HG03378 (cell line): ENCODE results near the gene TMEM256.

Experiments
- ATAC-seq: cut with Tn5 transposase; IDR thresholded peaks from one replicate; pipeline ENCODE4 v1.9.1; 2021; ENCODE audit warnings: mild to moderate bottlenecking, moderate library complexity; ENCODE audit not compliant: unreplicated experiment

Gene TMEM256

DNA sequence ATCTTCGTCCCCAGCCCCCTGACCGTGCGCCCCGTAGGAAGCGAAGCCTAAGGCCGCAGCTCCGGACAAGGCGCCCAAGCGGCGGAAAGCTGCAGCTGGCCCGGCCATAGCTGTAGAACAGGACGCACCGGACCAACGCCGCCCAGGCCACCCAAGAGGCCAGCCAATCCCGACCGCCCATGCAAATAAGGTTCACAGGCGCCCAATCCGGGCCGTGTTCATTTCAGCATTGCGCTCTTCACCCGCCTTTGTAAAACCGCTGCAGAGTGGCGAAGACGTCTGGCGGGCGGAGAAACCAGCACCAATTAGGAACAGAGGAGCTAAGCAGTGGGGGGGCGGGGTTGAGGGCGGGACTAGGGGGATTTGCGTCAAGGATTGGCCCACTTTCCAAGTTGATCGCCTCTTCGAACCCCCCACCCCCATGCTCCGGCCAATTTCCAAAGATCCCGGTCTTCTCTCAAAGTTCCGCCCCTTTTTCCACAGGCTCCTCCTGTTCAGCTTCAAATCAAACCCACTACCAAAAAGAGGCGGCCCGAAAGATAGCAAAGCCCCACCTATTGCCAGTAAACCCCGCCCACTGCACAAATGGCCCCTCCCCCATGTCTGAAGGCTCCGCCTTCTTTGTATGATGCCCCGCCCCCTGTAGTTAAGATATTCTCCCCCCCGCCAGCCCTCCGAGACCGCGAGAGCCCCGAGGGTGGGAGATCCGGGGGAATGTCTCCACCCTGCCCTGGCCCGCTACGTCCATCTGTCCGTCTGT lies at the start of gene TMEM256:
TSS of gene TMEM256 (minus strand) at position 121 of the 760 bp plus-strand sequence. CDS start at position 108, 13 bp downstream.
- peak; percentile 77 for ATAC-seq

DNA sequence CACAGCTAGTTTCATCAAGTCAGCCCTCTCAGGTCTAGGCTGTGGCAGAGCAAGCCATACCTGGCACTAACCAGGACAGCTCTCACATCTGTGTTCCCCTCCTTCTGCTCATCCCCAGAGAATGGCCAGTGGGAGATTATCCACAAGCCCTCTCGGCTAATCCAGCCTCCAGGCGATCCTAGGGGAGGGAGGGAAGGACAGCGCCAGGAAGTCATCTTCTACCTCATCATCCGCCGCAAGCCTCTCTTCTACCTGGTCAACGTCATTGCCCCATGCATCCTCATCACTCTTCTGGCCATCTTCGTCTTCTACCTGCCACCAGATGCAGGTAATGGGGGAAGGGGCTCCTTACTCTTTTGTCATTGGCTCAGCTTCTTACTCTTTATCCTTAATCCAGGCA lies 44.6 kb upstream of the TMEM256 start:
- no peak for ATAC-seq

DNA sequence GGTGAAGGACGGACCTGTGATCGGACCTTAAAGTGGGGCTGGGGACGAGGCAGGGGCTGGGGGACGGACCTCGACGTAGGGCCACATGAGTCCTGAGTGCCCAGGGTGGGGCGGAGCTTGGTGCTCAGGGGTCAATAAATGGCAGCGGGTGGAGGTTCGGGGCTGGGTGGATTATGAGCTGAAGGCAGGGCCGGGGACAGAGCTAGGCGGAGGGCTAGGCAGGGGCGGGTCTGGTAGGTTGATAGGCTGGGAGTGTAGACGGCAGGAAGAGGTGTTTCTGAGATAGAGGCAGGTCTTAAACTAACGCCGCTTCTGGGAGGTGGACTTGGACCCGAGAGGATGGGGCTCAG lies 41.7 kb upstream of the TMEM256 start:
- no peak for ATAC-seq

DNA sequence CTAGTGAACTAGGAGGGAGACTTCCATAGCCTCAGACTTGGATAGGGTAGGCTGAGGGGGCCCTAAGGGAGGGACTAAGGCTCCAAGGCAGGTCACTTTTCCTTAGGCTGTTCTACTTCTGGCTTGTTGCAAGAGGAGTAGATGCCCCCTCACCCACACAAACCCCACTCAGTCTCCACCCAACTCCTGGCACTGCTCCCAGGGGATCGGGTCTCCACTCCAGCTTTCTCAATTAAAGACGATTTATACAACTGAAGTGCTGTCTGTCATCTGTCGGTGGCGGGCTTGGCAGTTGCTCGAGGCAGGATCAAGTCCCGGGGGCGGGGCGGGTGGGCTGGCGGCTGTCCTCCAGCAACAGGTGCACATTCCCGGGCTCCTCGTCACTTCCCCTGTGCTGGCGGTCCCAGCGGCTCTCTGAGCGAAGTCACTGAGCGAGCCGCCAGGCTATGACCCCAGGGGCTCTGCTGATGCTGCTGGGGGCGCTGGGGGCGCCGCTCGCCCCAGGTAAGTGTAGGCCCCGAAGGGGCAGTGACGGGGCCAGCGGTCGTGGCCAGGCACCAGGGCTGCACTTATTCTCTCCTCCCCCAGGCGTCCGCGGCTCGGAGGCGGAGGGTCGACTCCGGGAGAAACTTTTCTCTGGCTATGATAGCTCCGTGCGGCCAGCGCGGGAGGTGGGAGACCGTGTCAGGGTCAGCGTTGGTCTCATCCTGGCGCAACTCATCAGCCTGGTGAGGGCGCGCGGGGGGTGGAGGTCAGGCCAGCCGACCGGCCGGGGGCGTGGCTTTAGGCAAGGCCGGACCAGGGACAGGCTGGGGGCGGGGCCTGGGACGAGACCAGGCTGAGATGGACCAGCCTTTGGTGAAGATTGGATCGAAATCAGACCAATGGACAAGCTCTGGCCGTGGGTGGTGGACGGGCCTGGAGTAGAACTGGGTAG lies 41.1 kb upstream of the TMEM256 start, which contains the start of gene CHRNB1:
TSS of gene CHRNB1 (plus strand) at position 380 of the 937 bp plus-strand sequence. CDS start at position 447, 67 bp downstream.
- no peak for ATAC-seq

DNA sequence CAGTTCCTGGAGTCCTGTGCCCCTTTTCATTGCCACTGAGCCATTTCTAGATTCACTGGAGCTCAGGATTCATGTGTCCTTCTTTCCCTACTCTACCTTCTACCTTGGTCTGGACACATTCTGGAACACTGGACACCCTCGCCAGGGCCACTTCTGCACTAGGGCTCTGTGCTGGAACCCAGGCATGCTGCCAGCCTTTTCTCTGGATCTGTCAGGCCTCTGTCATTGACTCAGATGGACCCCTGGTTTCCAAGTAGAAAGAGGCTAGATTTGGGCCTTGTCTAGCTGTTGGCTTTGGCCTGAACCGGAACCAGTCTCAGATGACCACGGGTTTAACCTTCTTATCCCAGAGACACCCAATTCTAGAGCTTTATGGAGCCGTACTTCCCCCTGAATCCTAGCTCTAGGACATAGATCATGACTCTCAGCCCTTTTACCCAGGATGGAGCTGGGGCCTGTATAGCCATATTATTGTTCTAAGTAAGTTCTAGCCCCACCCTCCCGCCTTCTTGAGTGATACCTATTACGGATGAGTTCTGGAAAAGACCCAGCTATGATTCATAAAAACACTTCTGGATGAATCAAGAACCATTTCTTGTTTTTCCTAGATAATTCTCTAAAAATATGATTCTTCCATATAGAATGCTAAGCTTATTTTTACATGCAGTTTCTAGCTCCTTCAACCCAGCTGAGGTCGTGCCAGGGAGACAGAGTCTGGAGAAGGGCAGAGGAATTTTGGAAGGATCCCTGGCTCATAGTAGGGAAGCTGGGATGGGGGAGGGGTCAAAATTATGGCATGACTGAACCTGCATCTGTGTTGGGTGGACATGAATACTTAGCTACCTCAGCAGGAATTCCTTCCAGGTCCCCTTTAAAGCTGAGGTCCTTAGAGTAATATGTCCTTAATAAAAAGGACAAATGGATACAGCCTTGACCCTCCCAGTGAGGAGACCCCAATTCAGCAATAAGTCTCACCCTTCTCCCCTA lies 39.9 kb upstream of the TMEM256 start:
- ATAC-seq: no peak

DNA sequence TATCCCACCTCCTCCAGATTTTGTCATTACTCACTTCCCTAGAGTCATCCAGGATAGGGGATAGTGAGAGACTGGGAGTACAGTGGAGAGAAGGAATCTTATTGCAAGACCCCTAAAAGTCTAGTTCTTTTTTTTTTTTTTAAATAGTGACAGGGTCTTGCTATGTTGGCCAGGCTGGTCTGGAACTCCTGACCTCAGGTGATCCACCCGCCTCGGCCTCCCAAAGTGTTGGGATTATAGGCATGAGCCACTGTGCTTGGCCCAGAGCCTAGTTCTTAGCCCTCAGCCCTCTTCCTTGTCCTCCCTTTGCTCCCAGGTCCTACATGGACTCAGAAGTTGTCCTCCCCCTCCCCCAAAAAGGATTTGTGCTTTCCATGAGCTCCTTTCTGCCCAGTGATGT lies 38.2 kb upstream of the TMEM256 start:
- no peak for ATAC-seq

DNA sequence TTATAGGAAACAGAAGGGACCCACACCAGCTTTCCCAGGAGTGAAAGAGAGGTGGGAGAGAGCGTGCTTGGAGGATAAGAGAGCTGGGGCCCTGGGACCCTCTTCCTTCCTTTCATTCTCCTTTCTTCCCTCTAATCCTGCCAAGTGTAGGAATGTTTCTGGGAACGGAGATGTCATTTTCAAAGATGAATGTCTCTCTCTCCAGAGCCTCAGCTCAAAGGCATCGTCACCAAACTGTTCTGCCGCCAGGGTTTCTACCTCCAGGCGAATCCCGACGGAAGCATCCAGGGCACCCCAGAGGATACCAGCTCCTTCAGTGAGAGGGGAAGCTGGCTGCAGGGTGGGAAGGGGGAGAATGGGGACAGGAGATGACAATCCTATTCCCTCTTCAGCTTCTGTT lies 37.4 kb upstream of the TMEM256 start:
- ATAC-seq: no peak

DNA sequence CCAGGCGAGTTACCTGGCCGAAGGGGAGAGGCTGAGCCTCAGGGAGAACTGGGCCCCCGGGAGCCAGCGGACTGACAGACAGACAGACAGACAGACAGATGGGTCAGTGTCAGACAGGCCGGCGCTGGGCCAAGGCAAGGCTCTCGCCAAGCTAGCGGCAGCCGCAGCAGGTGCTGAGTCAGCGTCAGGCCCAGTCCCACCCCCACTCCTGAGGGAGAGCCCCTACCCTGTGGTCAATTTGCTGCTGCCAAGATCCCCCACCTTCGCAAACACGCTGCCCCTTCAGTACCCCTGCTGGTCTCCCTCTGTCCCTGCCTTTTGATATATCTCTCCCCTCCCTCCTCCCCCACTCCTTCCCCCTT lies 36.9 kb upstream of the TMEM256 start:
- ATAC-seq: no peak

DNA sequence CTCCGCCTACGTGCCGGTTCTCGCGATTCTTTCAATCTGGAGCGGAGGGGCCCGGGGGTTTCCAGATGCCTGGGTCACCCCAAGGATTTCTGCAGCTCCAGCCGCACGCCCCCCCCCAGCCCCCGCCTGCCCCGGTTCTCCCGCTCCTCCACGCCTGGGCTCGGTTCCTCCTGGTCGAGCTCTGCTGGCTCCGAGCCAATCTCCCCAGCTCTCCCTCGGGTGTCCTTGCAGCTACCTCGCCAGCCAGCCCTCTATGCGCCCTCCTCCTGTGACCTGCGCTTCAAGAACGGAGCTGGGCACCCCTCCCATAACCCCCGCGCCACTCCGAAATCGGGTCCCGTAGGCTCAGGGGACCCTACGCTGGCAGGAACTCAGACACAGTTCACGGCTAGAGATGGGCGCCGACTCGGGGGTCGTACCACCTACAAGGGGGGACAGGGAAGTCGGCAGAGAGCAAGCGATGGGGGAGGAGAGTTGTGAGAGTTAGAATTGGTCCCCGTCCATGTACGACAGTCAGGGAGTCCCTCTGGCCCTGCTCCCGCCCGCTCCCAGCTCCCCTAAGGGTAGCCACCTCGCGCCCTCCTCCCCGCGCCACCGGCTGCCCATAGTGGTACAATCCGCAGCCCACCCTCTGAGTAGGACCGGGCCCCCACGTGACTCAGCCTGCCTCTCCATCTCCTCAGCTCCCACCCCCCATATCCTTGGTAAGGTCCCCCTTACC lies 36.4 kb upstream of the TMEM256 start:
- ATAC-seq: no peak

DNA sequence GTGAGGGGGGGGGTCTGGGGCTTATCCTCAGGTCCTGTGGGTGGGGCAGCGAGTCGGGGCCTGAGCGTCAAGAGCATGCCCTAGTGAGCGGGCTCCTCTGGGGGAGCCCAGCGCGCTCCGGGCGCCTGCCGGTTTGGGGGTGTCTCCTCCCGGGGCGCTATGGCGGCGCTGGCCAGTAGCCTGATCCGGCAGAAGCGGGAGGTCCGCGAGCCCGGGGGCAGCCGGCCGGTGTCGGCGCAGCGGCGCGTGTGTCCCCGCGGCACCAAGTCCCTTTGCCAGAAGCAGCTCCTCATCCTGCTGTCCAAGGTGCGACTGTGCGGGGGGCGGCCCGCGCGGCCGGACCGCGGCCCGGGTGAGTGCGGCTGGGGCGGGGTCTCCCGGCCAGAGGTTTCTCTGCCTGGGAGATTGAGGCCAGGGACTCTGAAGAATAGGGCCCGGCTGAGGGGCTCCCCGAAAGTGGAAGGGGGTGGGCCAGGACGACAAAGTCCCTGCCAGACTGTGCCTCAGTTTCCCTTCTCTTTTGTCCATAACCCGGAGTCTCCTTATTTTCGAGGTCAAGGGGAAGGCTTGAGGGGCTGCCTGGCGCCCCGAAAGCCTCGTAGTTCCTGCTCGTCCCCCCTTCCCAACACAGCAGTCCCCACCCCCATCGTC lies 35.7 kb upstream of the TMEM256 start, which contains the start of gene FGF11:
TSS of gene FGF11 (plus strand) at position 51 of the 651 bp plus-strand sequence. CDS start at position 160, 109 bp downstream.
- no peak for ATAC-seq

DNA sequence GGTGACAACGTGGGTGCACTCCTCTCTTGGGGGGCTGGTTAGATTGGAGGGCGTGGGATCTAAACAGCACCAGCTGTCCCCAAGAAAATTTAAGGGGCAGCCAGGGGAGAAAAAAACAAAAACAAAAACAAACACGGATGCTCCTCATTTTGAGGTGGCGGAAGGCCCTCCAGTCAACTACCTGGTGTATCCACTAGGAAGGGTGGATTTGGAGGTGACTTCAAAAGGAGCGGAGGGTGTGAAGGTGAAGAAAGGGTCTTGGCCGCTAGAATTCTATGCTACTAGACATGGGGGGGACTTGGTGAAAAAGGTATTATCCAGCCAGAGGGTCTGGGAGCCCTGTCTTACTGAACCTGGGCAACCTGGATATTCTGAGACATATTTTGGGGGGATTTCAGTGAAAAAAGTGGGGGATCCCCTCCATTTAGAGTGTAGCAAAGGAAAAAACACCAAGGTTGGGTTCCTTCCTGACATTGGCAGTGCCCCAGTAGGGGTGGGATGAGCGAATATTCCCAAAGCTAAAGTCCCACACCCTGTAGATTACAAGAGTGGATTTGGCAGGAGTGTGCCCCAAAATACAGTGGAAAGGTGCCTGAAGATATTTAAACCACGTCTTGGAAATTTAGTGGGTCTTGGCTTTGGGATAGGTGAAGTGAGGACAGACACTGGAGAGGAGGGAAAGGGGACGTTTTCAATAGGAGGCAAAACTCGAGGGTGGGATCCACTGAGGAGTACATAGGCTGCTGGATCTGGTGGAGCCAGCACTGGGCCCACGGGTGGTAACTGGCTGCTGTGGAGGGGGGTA lies 35.0 kb upstream of the TMEM256 start:
- no peak for ATAC-seq

DNA sequence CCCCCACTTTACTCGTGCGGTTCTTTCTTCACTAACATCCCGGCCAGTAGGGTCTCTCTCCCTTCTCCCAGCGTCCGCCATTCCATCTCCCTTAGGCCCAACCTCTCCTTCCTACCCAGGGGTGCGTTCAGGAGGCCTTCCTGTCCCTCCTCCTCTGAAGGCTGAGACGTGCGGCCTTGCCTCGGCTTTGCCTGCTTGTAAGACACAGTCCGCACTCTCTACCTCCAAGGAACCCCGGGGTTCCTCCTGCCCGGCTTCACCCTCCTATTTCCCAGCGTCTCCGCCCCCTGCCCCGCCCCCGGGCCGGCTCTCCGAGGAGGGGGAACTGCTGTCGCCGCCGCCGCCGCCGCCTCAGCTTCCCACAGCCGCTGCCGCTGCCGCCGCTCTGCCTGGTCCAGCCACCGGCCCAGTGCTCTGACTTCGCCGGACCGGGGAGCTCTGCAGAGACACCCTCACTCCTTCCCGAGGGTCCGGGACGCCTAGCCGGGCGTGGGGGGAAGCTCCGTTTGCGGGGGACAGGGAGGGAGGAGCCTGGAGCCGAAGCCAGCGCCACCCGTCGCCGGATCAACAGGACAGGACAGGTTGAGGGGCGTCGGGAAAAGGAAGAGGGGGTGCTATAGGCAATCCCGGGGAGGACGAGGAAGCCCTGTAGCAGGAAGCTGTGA lies 34.2 kb upstream of the TMEM256 start:
- ATAC-seq: no peak

DNA sequence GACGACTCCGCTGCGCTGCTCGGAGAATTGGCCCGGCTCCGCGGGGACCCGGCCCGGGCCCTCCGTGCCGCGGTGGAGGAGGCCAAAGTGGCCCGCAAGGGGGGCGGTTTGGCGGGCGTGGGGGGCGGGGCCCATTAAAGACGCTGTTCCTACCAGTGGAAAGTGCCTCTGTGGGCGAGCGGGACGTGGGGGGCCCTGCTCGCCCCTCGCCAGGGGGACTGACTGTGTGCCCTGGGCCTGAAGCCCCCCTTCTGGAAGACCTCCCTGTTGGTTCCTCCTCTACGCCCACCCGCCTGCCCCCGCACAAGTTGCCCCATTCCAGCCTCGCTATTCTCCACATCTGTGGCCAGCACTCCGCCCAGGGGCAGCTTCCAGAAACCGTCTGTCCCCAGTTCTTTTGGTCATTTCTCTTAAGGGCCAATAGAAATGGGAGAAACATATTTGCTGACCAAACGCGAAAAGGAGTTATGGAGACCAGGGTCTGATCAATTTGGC lies 33.5 kb upstream of the TMEM256 start:
- ATAC-seq: no peak

DNA sequence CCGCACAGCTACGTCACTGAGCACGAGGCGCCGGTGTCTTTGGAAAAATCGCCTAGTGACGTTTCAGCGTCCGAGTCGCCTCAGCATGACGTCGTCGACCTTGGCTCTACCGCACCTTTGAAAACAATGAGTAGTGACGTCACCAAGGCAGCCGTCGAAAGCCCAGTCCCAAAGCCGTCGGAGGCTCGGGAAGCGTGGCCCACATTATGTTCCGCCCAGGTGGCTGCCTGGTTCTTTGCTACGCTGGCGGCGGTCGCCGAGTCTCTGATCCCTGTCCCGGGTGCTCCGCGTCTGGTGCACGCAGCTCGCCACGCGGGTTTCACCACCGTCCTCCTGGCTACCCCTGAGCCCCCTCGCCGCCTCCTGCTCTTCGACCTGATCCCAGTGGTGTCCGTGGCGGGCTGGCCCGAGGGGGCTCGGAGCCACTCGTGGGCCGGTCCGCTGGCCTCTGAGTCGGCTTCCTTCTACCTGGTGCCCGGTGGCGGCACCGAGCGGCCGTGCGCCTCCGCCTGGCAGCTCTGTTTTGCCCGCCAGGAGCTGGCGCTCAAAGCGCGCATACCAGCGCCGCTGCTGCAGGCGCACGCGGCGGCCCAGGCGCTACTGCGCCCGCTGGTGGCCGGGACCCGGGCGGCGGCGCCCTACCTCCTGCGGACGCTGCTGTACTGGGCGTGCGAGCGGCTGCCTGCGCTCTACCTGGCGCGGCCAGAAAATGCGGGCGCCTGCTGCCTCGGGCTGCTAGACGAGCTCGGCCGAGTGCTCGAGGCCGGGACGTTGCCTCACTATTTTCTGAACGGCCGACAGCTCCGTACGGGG lies 32.9 kb upstream of the TMEM256 start:
- no peak for ATAC-seq

DNA sequence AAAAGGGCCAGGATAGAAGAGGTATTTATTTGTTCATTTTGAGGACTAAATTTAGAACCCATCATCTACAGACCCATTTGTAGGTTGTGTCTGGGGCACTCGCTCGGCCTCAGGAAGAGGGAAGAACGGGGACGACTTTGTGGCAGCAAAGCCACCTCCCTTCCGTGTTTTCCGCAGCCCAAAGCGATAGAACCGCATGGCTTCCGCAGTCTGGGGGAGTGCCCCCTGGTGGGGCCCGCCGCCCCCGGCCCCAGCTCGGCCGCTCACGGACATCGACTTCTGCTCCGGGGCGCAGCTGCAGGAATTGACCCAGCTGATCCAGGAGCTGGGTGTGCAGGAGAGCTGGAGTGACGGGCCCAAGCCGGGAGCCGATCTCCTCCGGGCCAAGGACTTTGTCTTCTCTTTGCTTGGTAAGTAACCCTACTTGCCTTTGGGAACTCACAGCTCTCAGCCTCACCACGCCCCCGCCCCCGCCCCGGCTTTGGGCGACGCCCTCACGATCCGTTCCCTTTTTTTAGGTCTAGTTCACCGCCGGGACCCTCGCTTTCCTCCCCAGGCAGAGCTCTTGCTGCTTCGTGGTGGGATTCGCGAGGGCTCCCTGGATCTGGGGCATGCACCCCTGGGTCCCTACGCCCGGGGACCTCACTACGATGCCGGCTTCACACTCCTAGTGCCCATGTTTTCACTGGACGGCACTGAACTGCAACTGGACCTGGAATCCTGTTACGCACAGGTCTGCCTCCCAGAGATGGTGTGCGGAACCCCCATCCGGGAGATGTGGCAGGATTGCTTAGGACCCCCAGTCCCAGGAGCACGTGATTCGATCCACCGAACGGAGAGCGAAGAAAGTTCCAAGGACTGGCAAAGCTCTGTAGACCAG lies 32.0 kb upstream of the TMEM256 start:
- ATAC-seq: peak; percentile 29

DNA sequence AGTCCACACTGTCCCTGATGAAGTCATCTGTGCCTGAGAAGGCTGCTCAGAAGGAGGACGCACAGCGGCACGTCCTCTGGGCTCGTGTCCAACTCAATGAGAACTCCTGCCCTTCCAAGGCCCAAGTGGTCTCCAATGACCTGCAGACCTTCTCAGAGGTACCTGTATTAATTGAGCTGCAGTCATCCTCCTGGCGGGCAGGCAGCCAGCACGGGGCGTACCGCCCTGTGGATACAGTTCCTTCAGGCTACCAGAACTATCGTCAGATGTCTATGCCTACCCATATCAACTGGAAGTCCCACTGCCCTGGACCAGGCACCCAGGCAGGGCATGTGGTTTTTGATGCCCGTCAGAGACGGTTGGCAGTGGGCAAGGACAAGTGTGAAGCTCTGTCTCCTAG lies 28.4 kb upstream of the TMEM256 start:
- no peak for ATAC-seq
